ENCODE data around the gene NKIRAS2.

GRCh38 chr17:42025191-42025579 is 5.3 kb downstream of the NKIRAS2 start:
- TF ChIP-seq, protein P1, sequence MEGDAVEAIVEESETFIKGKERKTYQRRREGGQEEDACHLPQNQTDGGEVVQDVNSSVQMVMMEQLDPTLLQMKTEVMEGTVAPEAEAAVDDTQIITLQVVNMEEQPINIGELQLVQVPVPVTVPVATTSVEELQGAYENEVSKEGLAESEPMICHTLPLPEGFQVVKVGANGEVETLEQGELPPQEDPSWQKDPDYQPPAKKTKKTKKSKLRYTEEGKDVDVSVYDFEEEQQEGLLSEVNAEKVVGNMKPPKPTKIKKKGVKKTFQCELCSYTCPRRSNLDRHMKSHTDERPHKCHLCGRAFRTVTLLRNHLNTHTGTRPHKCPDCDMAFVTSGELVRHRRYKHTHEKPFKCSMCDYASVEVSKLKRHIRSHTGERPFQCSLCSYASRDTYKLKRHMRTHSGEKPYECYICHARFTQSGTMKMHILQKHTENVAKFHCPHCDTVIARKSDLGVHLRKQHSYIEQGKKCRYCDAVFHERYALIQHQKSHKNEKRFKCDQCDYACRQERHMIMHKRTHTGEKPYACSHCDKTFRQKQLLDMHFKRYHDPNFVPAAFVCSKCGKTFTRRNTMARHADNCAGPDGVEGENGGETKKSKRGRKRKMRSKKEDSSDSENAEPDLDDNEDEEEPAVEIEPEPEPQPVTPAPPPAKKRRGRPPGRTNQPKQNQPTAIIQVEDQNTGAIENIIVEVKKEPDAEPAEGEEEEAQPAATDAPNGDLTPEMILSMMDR (conservative IDR thresholded peaks at IDR 0.05), result peak; percentile 19; the same call in 1 of the 2 replicates
- no peak for TF ChIP-seq EZH2 (IDR thresholded peaks at IDR 0.05; ENCODE audit: low read depth)
